ENCODE measurements around the gene DOCK7.
"Not testable (repeated sequence)": the region's sequence is repeated elsewhere in the genome, so short reads cannot be mapped to it uniquely, and the experiment has no call there.

The DOCK7 gene

GRCh38 chr1:62572476-62572875 is 115.7 kb downstream of the DOCK7 start:
- Mint-ChIP-seq H3K27ac (no peak overlapping the region), H3K36me3 (peaks cover 44% of the 10 kb centered on the region)

DNA sequence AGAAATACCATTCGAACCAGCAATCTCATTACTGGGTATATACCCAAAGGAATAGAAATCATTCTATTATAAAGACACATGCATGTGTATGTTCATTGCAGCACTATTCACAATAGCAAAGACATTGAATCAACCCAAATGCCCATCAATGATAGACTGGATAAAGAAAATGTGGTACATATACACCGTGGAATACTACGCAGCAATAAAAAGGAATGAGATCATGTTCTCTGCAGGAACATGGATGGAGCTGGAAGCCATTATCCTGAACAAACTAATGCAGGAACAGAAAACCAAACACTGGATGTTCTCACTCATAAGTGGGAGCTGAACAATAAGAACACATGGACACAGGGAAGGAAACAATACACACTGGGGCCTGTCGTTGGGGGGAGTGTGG is 116.7 kb downstream of the DOCK7 start:
- peaks cover 12% of the 10 kb centered on the region for H3K9me3 Mint-ChIP-seq
- not testable (repeated sequence) for H3K27ac Mint-ChIP-seq; H3K4me1 Mint-ChIP-seq; H3K27me3 Mint-ChIP-seq; ATAC-seq (ENCODE audit: low read depth); H3K4me3 Mint-ChIP-seq; DNase-seq (ENCODE audit: low spot score in 2 of 2)
- H3K36me3 Mint-ChIP-seq, result peaks cover 47% of the 10 kb centered on the region

More at GRCh38 chr1:62572476-62572875, 115.7 kb downstream of the DOCK7 start:
- DNase-seq (ENCODE audit: low spot score in 2 of 2) (no peak), ATAC-seq (ENCODE audit: low read depth) (no peak)
- Mint-ChIP-seq H3K4me1 (no peaks in the 10 kb centered on the region), H3K9me3 (peaks cover 12% of the 10 kb centered on the region), H3K4me3 (no peak overlapping the region), H3K27me3 (no peaks in the 10 kb centered on the region)

DNA sequence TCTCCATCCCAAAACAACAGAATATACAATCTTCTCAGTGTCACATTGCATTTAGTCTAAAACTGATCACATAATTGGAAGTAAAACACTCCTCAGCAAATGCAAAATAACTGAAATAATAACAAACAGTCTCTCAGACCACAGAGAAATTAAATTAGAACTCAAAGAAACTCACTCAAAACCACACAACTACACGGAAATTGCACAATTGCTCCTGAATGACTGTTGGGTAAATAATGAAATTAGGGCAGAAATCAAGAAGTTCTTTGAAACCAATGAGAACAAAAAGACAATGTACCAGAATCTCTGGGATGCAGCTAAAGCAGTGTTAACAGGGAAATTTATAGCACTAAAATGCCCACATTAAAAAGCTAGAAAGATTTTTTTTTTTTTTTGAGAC is 120.3 kb downstream of the DOCK7 start:
- H3K27ac Mint-ChIP-seq; H3K4me3 Mint-ChIP-seq; ATAC-seq (ENCODE audit: low read depth); DNase-seq (ENCODE audit: low spot score in 2 of 2); H3K27me3 Mint-ChIP-seq: not testable (repeated sequence)
- H3K36me3 Mint-ChIP-seq, result peaks cover 43% of the 10 kb centered on the region
- peaks cover 14% of the 10 kb centered on the region for H3K4me1 Mint-ChIP-seq
- H3K9me3 Mint-ChIP-seq, result peaks cover 12% of the 10 kb centered on the region

DNA sequence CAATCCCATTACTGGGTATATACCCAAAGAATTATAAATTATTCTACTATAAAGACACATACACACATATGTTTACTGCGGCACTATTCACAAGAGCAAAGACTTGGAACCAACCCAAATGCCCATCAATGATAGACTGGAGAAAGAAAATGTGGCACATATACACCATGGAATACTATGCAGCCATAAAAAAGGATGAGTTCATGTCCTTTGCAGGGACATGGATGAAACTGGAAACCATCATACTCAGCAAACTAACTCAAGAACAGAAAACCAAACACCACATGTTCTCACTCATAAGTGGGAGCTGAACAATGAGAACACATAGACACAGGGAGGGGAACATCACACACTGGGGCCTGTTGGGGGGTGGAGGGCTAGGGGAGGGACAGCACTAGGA is 121.0 kb downstream of the DOCK7 start:
- Mint-ChIP-seq H3K4me1 (peaks cover 14% of the 10 kb centered on the region), H3K36me3 (peaks cover 43% of the 10 kb centered on the region), H3K9me3 (peaks cover 12% of the 10 kb centered on the region)
- not testable (repeated sequence) for H3K4me3 Mint-ChIP-seq; H3K27me3 Mint-ChIP-seq; H3K27ac Mint-ChIP-seq; ATAC-seq (ENCODE audit: low read depth); DNase-seq (ENCODE audit: low spot score in 2 of 2)

DNA sequence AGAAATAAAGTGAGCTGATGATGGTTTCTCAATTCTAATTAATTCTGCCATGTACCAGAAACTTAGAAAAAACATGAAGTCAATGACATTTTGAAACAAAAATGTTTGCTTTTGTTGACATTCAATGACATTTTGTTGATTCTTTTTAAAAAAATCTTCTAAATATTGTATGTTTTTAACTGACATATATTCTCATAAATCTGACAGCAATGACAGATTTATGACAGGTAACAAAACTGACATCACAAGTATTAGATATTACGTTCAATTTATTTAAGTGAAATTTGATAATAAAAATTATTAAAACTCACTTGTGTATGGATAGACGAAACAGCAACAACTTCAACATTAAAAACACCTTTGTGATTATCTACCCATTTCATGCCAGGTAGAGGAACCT is 126.9 kb downstream of the DOCK7 start:
- Mint-ChIP-seq H3K27ac (no peak overlapping the region), H3K4me3 (no peak overlapping the region), H3K36me3 (peaks cover 22% of the 10 kb centered on the region), H3K9me3 (no peaks in the 10 kb centered on the region), H3K27me3 (no peaks in the 10 kb centered on the region), H3K4me1 (peaks cover 14% of the 10 kb centered on the region)
- ATAC-seq (ENCODE audit: low read depth), result no peak
- DNase-seq (ENCODE audit: low spot score in 2 of 2), result no peak

DNA sequence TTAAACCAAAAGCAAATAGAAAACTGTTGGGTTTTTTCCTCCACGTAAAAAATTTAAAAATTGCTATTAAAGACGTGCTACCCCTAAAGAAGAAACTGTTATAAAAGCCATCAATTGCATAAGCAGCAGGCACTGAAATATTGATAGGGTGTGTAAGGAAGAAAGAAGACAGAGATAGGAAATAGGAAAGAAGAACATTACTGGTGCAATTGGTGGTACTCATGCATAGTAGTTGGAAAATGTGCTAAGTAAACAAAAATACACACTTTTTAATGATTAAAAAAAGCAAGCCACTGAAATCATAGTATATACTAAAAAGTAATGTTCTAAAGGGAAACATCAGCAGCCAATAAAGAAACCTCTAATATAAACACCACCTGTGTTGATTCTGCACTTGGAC is 143.6 kb downstream of the DOCK7 start:
- no peak for ATAC-seq (ENCODE audit: low read depth)

GRCh38 chr1:62541048-62541447 is 147.1 kb downstream of the DOCK7 start:
- H3K27ac Mint-ChIP-seq, result no peak overlapping the region
- no peak overlapping the region for H3K4me3 Mint-ChIP-seq
- no peaks in the 10 kb centered on the region for H3K4me1 Mint-ChIP-seq
- H3K36me3 Mint-ChIP-seq, result peaks cover 10% of the 10 kb centered on the region
- no peaks in the 10 kb centered on the region for H3K9me3 Mint-ChIP-seq
- DNase-seq (ENCODE audit: low spot score in 2 of 2), result no peak
- ATAC-seq (ENCODE audit: low read depth), result no peak
- no peaks in the 10 kb centered on the region for H3K27me3 Mint-ChIP-seq

More for the DNA sequence above, 143.6 kb downstream of the DOCK7 start:
- DNase-seq (ENCODE audit: low spot score in 2 of 2), result no peak
- Mint-ChIP-seq H3K4me1 (no peaks in the 10 kb centered on the region), H3K36me3 (peaks cover 9% of the 10 kb centered on the region), H3K27ac (no peak overlapping the region), H3K4me3 (no peak overlapping the region), H3K27me3 (no peaks in the 10 kb centered on the region), H3K9me3 (no peaks in the 10 kb centered on the region)

- no peaks in the 10 kb centered on the region for H3K4me1 Mint-ChIP-seq
- no peak for DNase-seq (ENCODE audit: low spot score in 2 of 2)
- no peak for ATAC-seq (ENCODE audit: low read depth)
- H3K36me3 Mint-ChIP-seq, result peaks cover 12% of the 10 kb centered on the region
- H3K27me3 Mint-ChIP-seq, result no peaks in the 10 kb centered on the region
- H3K27ac Mint-ChIP-seq, result no peak overlapping the region
- H3K4me3 Mint-ChIP-seq, result no peak overlapping the region
- H3K9me3 Mint-ChIP-seq, result no peaks in the 10 kb centered on the region
Measured at GRCh38 chr1:62539028-62539447, 149.1 kb downstream of the DOCK7 start.

GRCh38 chr1:62536865-62537264 is 151.3 kb downstream of the DOCK7 start:
- Mint-ChIP-seq H3K27me3 (no peaks in the 10 kb centered on the region), H3K36me3 (peaks cover 11% of the 10 kb centered on the region), H3K4me3 (no peak overlapping the region)

GRCh38 chr1:62530516-62531154 is 157.6 kb downstream of the DOCK7 start:
- peaks cover 15% of the 10 kb centered on the region for H3K36me3 Mint-ChIP-seq
- ATAC-seq (ENCODE audit: low read depth) (peak; percentile 56), DNase-seq (ENCODE audit: low spot score in 2 of 2) (peak in 1 of 2 donors; percentile 15)
- no peak overlapping the region for H3K4me3 Mint-ChIP-seq
- no peaks in the 10 kb centered on the region for H3K4me1 Mint-ChIP-seq
- H3K27ac Mint-ChIP-seq, result peak overlapping the region; percentile 11
- H3K27me3 Mint-ChIP-seq, result no peaks in the 10 kb centered on the region
- H3K9me3 Mint-ChIP-seq, result no peaks in the 10 kb centered on the region

More at GRCh38 chr1:62536865-62537264, 151.3 kb downstream of the DOCK7 start:
- Mint-ChIP-seq H3K27ac (no peak overlapping the region), H3K4me1 (no peaks in the 10 kb centered on the region), H3K9me3 (no peaks in the 10 kb centered on the region)
- no peak for DNase-seq (ENCODE audit: low spot score in 2 of 2)
- no peak for ATAC-seq (ENCODE audit: low read depth)

GRCh38 chr1:62529227-62529626 is 159.0 kb downstream of the DOCK7 start:
- no peaks in the 10 kb centered on the region for H3K27me3 Mint-ChIP-seq
- peaks cover 15% of the 10 kb centered on the region for H3K36me3 Mint-ChIP-seq
- no peaks in the 10 kb centered on the region for H3K9me3 Mint-ChIP-seq
- no peaks in the 10 kb centered on the region for H3K4me1 Mint-ChIP-seq
- no peak for DNase-seq (ENCODE audit: low spot score in 2 of 2)
- no peak overlapping the region for H3K4me3 Mint-ChIP-seq
- ATAC-seq (ENCODE audit: low read depth), result no peak
- no peak overlapping the region for H3K27ac Mint-ChIP-seq

- Mint-ChIP-seq H3K27me3 (no peaks in the 10 kb centered on the region), H3K4me3 (no peak overlapping the region), H3K27ac (no peak overlapping the region), H3K36me3 (peaks cover 15% of the 10 kb centered on the region), H3K9me3 (no peaks in the 10 kb centered on the region), H3K4me1 (no peaks in the 10 kb centered on the region)
- DNase-seq (ENCODE audit: low spot score in 2 of 2) (peak in 1 of 2 donors; percentile 9), ATAC-seq (ENCODE audit: low read depth) (peak; percentile 73)
Measured at GRCh38 chr1:62528015-62528414, 160.2 kb downstream of the DOCK7 start.

GRCh38 chr1:62527346-62527745 is 160.8 kb downstream of the DOCK7 start:
- not testable (repeated sequence) for H3K4me3 Mint-ChIP-seq; DNase-seq (ENCODE audit: low spot score in 2 of 2); H3K27me3 Mint-ChIP-seq; ATAC-seq (ENCODE audit: low read depth); H3K4me1 Mint-ChIP-seq; H3K27ac Mint-ChIP-seq; H3K9me3 Mint-ChIP-seq
- H3K36me3 Mint-ChIP-seq, result peaks cover 15% of the 10 kb centered on the region

- no peak overlapping the region for H3K4me3 Mint-ChIP-seq
Measured at GRCh38 chr1:62523860-62524259, 164.3 kb downstream of the DOCK7 start.

DNA sequence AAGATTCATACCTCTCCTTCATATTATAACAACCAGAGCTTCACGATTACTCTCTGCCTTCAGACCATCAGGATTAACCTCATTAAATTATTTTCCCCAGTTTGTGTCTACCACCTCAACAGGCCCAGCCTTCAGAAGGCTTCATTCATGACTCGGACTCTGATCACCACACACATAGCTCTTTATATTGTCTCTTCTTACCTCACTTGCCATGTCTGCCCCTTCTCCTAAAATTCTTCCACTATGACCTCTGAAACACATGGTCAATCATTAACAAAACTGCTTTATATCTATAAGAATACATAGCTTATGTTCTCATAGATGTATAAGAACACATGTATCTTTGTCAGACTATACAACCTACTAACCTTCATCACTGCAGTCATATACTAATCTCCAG is 171.6 kb downstream of the DOCK7 start:
- ATAC-seq (ENCODE audit: low read depth) (no peak), DNase-seq (ENCODE audit: low spot score in 2 of 2) (no peak)
- Mint-ChIP-seq H3K9me3 (peaks cover 3% of the 10 kb centered on the region), H3K36me3 (peaks cover 16% of the 10 kb centered on the region), H3K4me1 (no peaks in the 10 kb centered on the region), H3K4me3 (no peak overlapping the region), H3K27me3 (no peaks in the 10 kb centered on the region), H3K27ac (no peak overlapping the region)

More at GRCh38 chr1:62523860-62524259, 164.3 kb downstream of the DOCK7 start:
- ATAC-seq (ENCODE audit: low read depth) (no peak), DNase-seq (ENCODE audit: low spot score in 2 of 2) (no peak)
- Mint-ChIP-seq H3K27ac (no peak overlapping the region), H3K27me3 (no peaks in the 10 kb centered on the region), H3K9me3 (peaks cover 2% of the 10 kb centered on the region), H3K36me3 (peaks cover 19% of the 10 kb centered on the region), H3K4me1 (no peaks in the 10 kb centered on the region)
